GM12878 (cell line): ENCODE results near the gene ALDH1L1. TPM values are rescaled to one million over a fixed set of nuclear protein-coding genes. Genes with fewer than 3 reads are reported as not detected.

Experiments
- ATAC-seq: fragments of 200-7000 bp; cut with Tn5 transposase; 3 replicates; pipeline ENCODE4 v1.9.1; 2020; ENCODE audit warnings: mild to moderate bottlenecking, moderate library complexity
- BruUV-seq: library from RNA; stranded (reverse); fragments of 400-500 nt; replicated peaks from 2 replicates; lab custom pipeline; 2021; lab: Mats Ljungman, UMichigan
- CTCF ChIA-PET: fragments of 300-600 bp; sonication (Branson Sonifier 250); formaldehyde crosslinking; extraction: SDS; loops from one replicate; lab custom pipeline; 2021; ENCODE audit warnings: inconsistent platforms; lab: Yijun Ruan, JAX
- POLR2A ChIA-PET: fragments of 350-600 bp; formaldehyde crosslinking; extraction: SDS; loops from one replicate; lab custom pipeline; 2021; ENCODE audit warnings: inconsistent platforms; lab: Charles Lee
- RAD21 ChIA-PET: fragments of 300-600 bp; sonication (Branson Sonifier 250); formaldehyde crosslinking; loops from one replicate; lab custom pipeline; 2023; ENCODE audit warnings: antibody characterized with exemption; ENCODE audit not compliant: unreplicated experiment; lab: Charles Lee
- SMC1A ChIA-PET: fragments of 300-600 bp; sonication (Branson Sonifier 250); formaldehyde crosslinking; loops from one replicate; lab custom pipeline; 2023; ENCODE audit not compliant: unreplicated experiment, uncharacterized antibody; lab: Charles Lee
- DNase-seq: peaks from one replicate; pipeline ENCODE4 v3.0.0-alpha.2; 2011; ENCODE audit warnings: low read depth, low spot score
- FAIRE-seq: peaks from 3 replicates; lab custom pipeline; 2011; peaks lifted over from hg19 to GRCh38; lab: Jason Lieb, UNC
- H2AFZ ChIP-seq: 2 replicates; pipeline ENCODE4 v1.6.0; 2011; ENCODE audit warnings: low read depth, low read length, control low read depth; ENCODE audit not compliant: control insufficient read depth
- H3K27ac ChIP-seq: 2 replicates; pipeline ENCODE4 v1.5.1; 2011; ENCODE audit warnings: control low read depth; ENCODE audit not compliant: control insufficient read depth, insufficient read depth
- H3K27me3 ChIP-seq, 2 experiments: replicated peaks in 1 of 2; 2 replicates each; pipeline versions ENCODE4 v1.6.0 to v1.6.1; 2011; ENCODE audit warnings: low read length in 1 of 2; ENCODE audit not compliant: control insufficient read depth in 2 of 2, insufficient read depth in 2 of 2
- H3K36me3 ChIP-seq, 2 experiments: 2 replicates each; pipeline ENCODE4 v1.5.1; 2011; ENCODE audit warnings: low read length in 1 of 2; ENCODE audit not compliant: control insufficient read depth in 2 of 2, insufficient read depth in 2 of 2
- H3K4me1 ChIP-seq: 2 replicates; pipeline ENCODE4 v1.6.1; 2011; ENCODE audit warnings: mild to moderate bottlenecking, low read length, moderate library complexity, mixed read lengths; ENCODE audit not compliant: control insufficient read depth, insufficient read depth
- H3K4me2 ChIP-seq: 2 replicates; pipeline ENCODE4 v1.6.0; 2011; ENCODE audit warnings: control low read depth; ENCODE audit not compliant: control insufficient read depth, insufficient read depth
- H3K4me3 ChIP-seq: fragments of 200-600 bp; sonication (generic); 2 replicates; pipeline ENCODE4 v1.5.1; 2016
- H3K79me2 ChIP-seq: 2 replicates; pipeline ENCODE4 v1.6.0; 2011; ENCODE audit warnings: low read length; ENCODE audit not compliant: control insufficient read depth, insufficient read depth
- H3K9ac ChIP-seq: 2 replicates; pipeline ENCODE4 v1.8.0; 2011; ENCODE audit warnings: low read length, control low read depth, mixed read lengths; ENCODE audit not compliant: control insufficient read depth, insufficient read depth
- H3K9me3 ChIP-seq: replicated peaks from 3 replicates; pipeline ENCODE4 v1.5.1; 2011; ENCODE audit warnings: mild to moderate bottlenecking, low read length; ENCODE audit not compliant: control insufficient read depth, insufficient read depth
- H4K20me1 ChIP-seq: 2 replicates; pipeline ENCODE4 v1.6.0; 2011; ENCODE audit not compliant: control insufficient read depth, insufficient read depth
- EP300 ChIP-seq, 2 experiments: fragments of 150-350 bp in 1 of 2; IDR thresholded peaks; 2 replicates each; pipeline ENCODE4 v1.6.1; 2011 to 2012; ENCODE audit warnings: low read depth in 2 of 2, low read length in 2 of 2, borderline replicate concordance in 1 of 2, improper control_type of control experiment in 1 of 2, inconsistent platforms in 1 of 2; ENCODE audit not compliant: control insufficient read depth in 1 of 2
- HDAC2 ChIP-seq: fragments of 200-600 bp; sonication (generic); IDR thresholded peaks from 2 replicates; pipeline ENCODE4 v1.6.1; 2017
- JUNB ChIP-seq: IDR thresholded peaks from 2 replicates; pipeline ENCODE4 v1.6.1; 2016; ENCODE audit warnings: antibody characterized with exemption, mild to moderate bottlenecking
- NFIC ChIP-seq: IDR thresholded peaks from 2 replicates; pipeline ENCODE4 v1.6.1; 2012; ENCODE audit warnings: low read depth, mild to moderate bottlenecking, inconsistent platforms, low read length, moderate library complexity
- NR2C1 ChIP-seq: fragments of 450-650 bp; IDR thresholded peaks from 2 replicates; pipeline ENCODE4 v1.6.1; 2017; ENCODE audit warnings: antibody characterized with exemption, mild to moderate bottlenecking, moderate library complexity
- NRF1 ChIP-seq: conservative IDR thresholded peaks from 2 replicates; pipeline ENCODE4 v1.6.1; 2011; ENCODE audit warnings: mild to moderate bottlenecking, low read depth, low read length, improper control_type of control experiment
- RELA ChIP-seq: fragments of 450-650 bp; IDR thresholded peaks from 2 replicates; pipeline ENCODE4 v1.8.0; 2014; ENCODE audit warnings: borderline replicate concordance; ENCODE audit not compliant: partially characterized antibody
- WGBS: methylation state at CpG from one replicate; pipeline ENCODE4 v1.1.6; 2016; ENCODE audit warnings: low lambda C conversion rate; ENCODE audit not compliant: insufficient replicate concordance, insufficient coverage; ENCODE audit errors: missing lambda C conversion rate; 5-methylcytosine and 5-hydroxymethylcytosine counted together
- in situ Hi-C: fragments of 300-500 bp; cut with MboI; formaldehyde crosslinking; loops from 9 replicates; pipeline ENCODE4 v1.14.3; 2018; ENCODE audit warnings: mixed read lengths
- intact Hi-C: fragments of 100-400 bp; cut with micrococcal nuclease; formaldehyde crosslinking; loops from one replicate; pipeline ENCODE4 v1.14.2; 2022; ENCODE audit not compliant: unreplicated experiment
- polyA plus RNA-seq, 11 experiments: library from polyadenylated mRNA; depleted of rRNA in 4 of 11; unstranded in 6 of 11; stranded (reverse) in 5 of 11; fragments of >200 nt; fragmentation: Nextera tagmentation in 4 of 11; fragmentation: Illumina TruSeq in 1 of 11; extraction: Ambion mirVana in 4 of 11; extraction: Trizol in 1 of 11; gene quantifications; 1 replicate in 1 of 11; 2 replicates in 10 of 11; pipeline versions ENCODE4 v1.2.1 to v1.2.3, GENCODE V29; 2011 to 2016; ENCODE audit warnings: inconsistent platforms in 2 of 11, missing spikeins in 2 of 11, low read depth in 1 of 11
- total RNA-seq, 4 experiments: library from RNA; depleted of rRNA in 3 of 4; stranded (reverse); fragments of >200 nt in 3 of 4; fragmentation: Illumina TruSeq in 1 of 4; extraction: Trizol in 1 of 4; gene quantifications; 2 replicates each; pipeline versions ENCODE4 v1.2.1 to v1.2.3, GENCODE V29; 2013 to 2021

Gene ALDH1L1
- total and polyA plus RNA-seq, 10 of the 15 experiments (the other 5 are each of a cell fraction or from before 2014, with no cell fraction given), result 0.04 to 18.2 (median 0.45) TPM

DNA sequence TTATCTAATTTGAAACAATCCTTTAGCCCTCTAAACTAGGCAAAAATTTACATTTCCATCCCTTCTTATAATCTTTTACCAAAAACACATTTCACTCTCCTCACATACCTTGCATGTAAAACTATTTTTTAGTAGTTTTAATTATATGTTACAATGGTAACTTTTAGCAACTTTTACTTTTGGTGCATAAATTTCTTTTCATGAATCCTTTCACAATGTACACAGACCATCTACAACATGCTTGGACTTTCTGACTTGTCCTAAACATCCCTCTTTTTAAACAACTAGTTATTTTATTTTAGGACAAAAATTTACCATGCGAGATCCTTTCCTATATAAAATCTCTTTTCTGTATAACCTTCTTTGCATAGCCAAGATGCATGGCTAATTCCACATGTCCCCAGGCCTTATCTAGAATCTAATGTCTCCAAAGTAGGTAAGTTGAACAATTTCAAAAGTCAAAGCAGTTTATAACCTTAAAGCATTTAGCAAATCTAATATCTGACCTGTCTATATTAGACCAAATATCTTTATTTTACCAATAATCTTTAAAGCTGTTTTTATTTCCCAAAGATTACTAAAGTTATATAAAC, 14.4 kb upstream of the ALDH1L1 start:
- SMC1A ChIA-PET, result no interaction called here
- H3K4me2 ChIP-seq, result no peak overlapping the region
- H3K9me3 ChIP-seq, result no peaks in the 10 kb centered on the region
- in situ Hi-C loops, result no loop called here
- no peak for ATAC-seq
- 50% methylated on average over 1 of the region's 1 CpG for WGBS
- no peaks in the 10 kb centered on the region for H3K27me3 ChIP-seq
- H3K27ac ChIP-seq, result no peak overlapping the region
- POLR2A ChIA-PET, result no interaction called here
- H3K4me3 ChIP-seq, result no peak overlapping the region
- CTCF ChIA-PET, result no interaction called here
- H3K4me1 ChIP-seq, result no peaks in the 10 kb centered on the region
- H3K9ac ChIP-seq, result no peak overlapping the region
- no peak for FAIRE-seq
- intact Hi-C loops, result loop anchor here (10.0 kb wide), 1 partner anchor 220 kb away; no protein-coding TSS in a partner anchor
- no peak for DNase-seq
- H3K36me3 ChIP-seq, result no peaks in the 10 kb centered on the region
- BruUV-seq, result no TSS peak
- RAD21 ChIA-PET, result no interaction called here
- no peaks in the 10 kb centered on the region for H4K20me1 ChIP-seq
- no peak for TF ChIP-seq RELA
- TF ChIP-seq EP300 (IDR thresholded peaks at IDR 0.05; ENCODE audit: borderline replicate concordance in 1 of 2, control insufficient read depth in 1 of 2, low read depth in 2 of 2, low read length in 2 of 2), result no peak
- no peak for TF ChIP-seq JUNB
- TF ChIP-seq NR2C1, result no peak
- no peak for TF ChIP-seq NFIC
- TF ChIP-seq NRF1, result no peak
- H3K79me2 ChIP-seq, result no peaks in the 10 kb centered on the region
- no peak overlapping the region for H2AFZ ChIP-seq

DNA sequence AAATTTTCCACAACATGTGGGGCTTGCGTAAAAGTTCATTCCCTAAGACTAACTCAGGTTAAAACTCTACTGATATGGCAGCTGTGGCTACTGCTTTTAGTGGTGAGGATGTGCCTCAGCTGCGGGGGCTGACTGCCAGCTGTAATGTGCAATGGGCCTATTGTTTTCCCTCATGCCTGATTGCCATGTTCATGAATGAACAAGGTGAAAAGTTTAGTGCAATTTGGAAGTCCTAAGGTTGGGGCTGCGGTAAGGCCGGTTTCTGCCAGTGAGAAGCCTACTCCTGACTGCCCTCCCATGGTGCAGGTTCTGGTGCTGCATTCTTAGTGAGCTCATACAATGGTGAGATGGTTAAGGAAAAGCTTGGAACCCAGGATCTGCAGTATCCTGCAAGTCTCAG, 10.9 kb upstream of the ALDH1L1 start:
- Histone ChIP-seq H4K20me1 (no peaks in the 10 kb centered on the region), H3K79me2 (no peaks in the 10 kb centered on the region), H3K4me1 (no peaks in the 10 kb centered on the region), H3K9ac (no peak overlapping the region), H3K27me3 (no peaks in the 10 kb centered on the region; a peak in 1 of 4 replicates), H3K4me2 (no peak overlapping the region), H3K36me3 (no peaks in the 10 kb centered on the region), H3K4me3 (no peak overlapping the region), H3K9me3 (no peaks in the 10 kb centered on the region), H3K27ac (no peak overlapping the region), H2AFZ (no peak overlapping the region)
- no peak for TF ChIP-seq HDAC2
- POLR2A ChIA-PET, result no interaction called here
- FAIRE-seq (no peak), ATAC-seq (no peak), DNase-seq (no peak)
- intact Hi-C loops, result loop anchor here (10.0 kb wide), 1 partner anchor 216 kb away; no protein-coding TSS in a partner anchor
- 55% methylated on average over 4 of the region's 4 CpGs for WGBS
- SMC1A ChIA-PET, result no interaction called here
- in situ Hi-C loops, result no loop called here
- RAD21 ChIA-PET, result no interaction called here
- CTCF ChIA-PET, result interaction anchor here (3.1 kb wide), 1 partner anchor 7 kb away, joined by 14 read pairs; no protein-coding TSS in a partner anchor
- BruUV-seq, result no TSS peak
